Putamen (tissue), 1 donor: ENCODE measurements around the gene R3HCC1L.

ENCODE experiments used
- DNase-seq: peaks from one replicate; pipeline ENCODE4 v3.0.0-alpha.2; 2016; ENCODE audit warnings: low spot score

The R3HCC1L gene

GRCh38 chr10:98231417-98231816, 97.0 kb downstream of the R3HCC1L start:
- DNase-seq = no peak

GRCh38 chr10:98235846-98236245, 101.4 kb downstream of the R3HCC1L start:
- DNase-seq = no peak

GRCh38 chr10:98236862-98237261, 102.4 kb downstream of the R3HCC1L start:
- no peak for DNase-seq

GRCh38 chr10:98238391-98238790, 103.9 kb downstream of the R3HCC1L start:
- no peak for DNase-seq

GRCh38 chr10:98240524-98240923, 106.1 kb downstream of the R3HCC1L start:
- no peak for DNase-seq

- DNase-seq = peak; percentile 26
Observed at GRCh38 chr10:98242823-98243222, 108.4 kb downstream of the R3HCC1L start.

GRCh38 chr10:98244141-98244540, 109.7 kb downstream of the R3HCC1L start:
- no peak for DNase-seq

GRCh38 chr10:98244586-98244985, 110.1 kb downstream of the R3HCC1L start:
- no peak for DNase-seq

- DNase-seq = no peak
Observed at GRCh38 chr10:98246911-98247805, 112.7 kb downstream of the R3HCC1L start.

- DNase-seq = no peak
Observed at GRCh38 chr10:98248018-98248417, 113.6 kb downstream of the R3HCC1L start.

- DNase-seq = no peak
Observed at GRCh38 chr10:98249134-98249533, 114.7 kb downstream of the R3HCC1L start.

- DNase-seq = peak; percentile 22
Observed at GRCh38 chr10:98251399-98251798, 116.9 kb downstream of the R3HCC1L start.

- DNase-seq = no peak
Observed at GRCh38 chr10:98252464-98252863, 118.0 kb downstream of the R3HCC1L start.

GRCh38 chr10:98253499-98253898, 119.0 kb downstream of the R3HCC1L start:
- no peak for DNase-seq

- no peak for DNase-seq
Observed at GRCh38 chr10:98254234-98254974, 119.9 kb downstream of the R3HCC1L start.

- no peak for DNase-seq
Observed at GRCh38 chr10:98255146-98255877, 120.9 kb downstream of the R3HCC1L start.

GRCh38 chr10:98256692-98257091, 122.2 kb downstream of the R3HCC1L start:
- no peak for DNase-seq

- no peak for DNase-seq
Observed at GRCh38 chr10:98257198-98257597, 122.7 kb downstream of the R3HCC1L start.

- DNase-seq = no peak
Observed at GRCh38 chr10:98257961-98258360, 123.5 kb downstream of the R3HCC1L start.

- DNase-seq = no peak
Observed at GRCh38 chr10:98258683-98259454, 124.4 kb downstream of the R3HCC1L start.

GRCh38 chr10:98259606-98260315, 125.3 kb downstream of the R3HCC1L start:
- DNase-seq = peak; percentile 27
